ENCODE measurements around the gene BHLHE40. TPM values are rescaled to one million over a fixed set of nuclear protein-coding genes. Genes with fewer than 3 reads are reported as not detected.

The BHLHE40 gene
- total RNA-seq, 2 experiments from 2014 or later, result 258 to 273 TPM

DNA sequence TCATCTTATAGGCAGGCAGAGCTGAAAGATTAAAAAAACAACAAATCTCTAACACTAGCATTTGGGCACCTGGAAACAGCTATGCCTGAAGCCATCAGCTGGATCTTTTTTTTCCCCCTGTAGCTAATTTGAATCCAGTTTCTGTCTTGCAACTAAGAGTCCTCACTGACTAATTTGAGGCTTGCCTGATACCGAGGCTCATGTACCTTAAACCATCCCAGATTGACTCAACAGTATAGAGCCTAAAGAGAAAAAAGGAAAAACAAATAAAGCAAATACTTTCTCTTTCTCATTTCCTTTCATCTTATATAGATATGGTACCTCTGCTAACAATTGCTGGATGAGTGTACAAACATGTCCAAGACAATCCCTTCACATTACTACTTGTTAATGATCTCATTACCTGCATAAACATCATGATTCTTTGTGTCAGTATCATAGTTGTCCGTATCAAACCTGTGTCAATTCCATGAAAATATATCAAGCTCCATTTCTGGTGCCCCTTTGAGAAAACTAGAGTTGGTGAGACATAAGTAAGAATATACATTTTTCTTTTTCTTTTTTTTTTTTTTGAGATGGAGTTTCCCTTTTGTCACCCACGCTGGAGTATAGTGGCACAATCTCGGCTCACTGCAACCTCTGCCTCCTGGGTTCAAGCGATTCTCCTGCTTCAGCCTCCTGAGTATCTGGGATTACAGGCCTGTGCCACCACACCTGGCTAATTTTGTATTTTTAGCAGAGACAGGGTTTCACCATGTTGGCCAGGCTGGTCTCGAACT is 43.1 kb downstream of the BHLHE40 start:
- peaks cover 82% of the 10 kb centered on the region for H3K4me1 Mint-ChIP-seq
- CTCF ChIA-PET, result interaction anchor here (0.8 to 9.7 kb wide), 24 partner anchors 10 to 311 kb away, joined by 3 to 76 read pairs (median 4); partner anchors contain the start of gene BHLHE40
- no peaks in the 10 kb centered on the region for H3K36me3 Mint-ChIP-seq (ENCODE audit: low read depth)
- H3K27ac Mint-ChIP-seq, result peak overlapping the region; percentile 89
- peak; percentile 73 for ATAC-seq
- no peaks in the 10 kb centered on the region for H3K27me3 Mint-ChIP-seq
- H3K4me3 Mint-ChIP-seq, result no peak overlapping the region
- POLR2A ChIA-PET, result interaction anchor here (0.6 to 3.1 kb wide), 16 partner anchors 16 to 799 kb away, joined by 3 to 33 read pairs (median 4); partner anchors contain the start of gene BHLHE40
- DNase-seq, result peak; percentile 52
- intact Hi-C loops (cut with DNase I, micrococcal nuclease), result loop anchor here (1.0 to 5.0 kb wide), 13 partner anchors 16 to 217 kb away; partner anchors contain the start of gene BHLHE40 (in 1 of the 2)
- H3K9me3 Mint-ChIP-seq (ENCODE audit: low read depth), result no peaks in the 10 kb centered on the region

DNA sequence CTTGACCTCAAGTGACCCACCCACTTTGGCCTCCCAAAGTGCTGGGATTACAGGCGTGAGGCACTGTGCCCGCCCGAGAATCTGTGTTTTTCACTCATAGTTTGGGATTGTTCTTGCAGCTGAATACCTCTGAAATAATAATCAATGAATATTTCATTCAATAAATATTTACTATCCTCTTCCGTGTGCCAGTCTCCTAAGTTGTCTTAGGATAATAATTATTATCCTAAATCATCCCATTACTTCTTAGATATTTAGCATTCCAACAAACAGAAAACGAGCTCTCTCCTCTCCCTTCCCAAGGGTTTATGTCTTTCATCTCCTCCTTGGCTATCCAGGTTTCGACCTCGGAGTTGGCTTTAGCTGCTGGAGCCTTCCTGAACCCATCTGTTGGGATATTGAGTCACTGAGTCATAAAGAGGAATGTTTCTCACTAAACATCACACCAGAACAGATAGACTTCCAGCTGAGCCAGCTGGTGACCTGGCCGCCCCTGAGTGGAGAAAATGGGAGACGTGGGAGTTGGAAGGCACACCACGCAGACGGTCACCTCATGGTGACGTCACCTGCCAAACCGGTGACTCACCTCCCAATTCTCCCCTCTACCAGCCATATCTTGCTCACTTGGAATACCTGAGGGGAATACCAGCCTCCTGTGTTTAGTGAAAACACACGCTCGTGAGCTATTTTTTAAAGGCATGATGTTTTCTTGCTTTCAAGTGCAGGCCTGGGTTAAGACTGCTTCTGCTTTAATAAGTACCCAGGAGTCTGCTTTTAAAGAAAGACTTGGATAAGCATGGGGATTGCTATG is 43.9 kb downstream of the BHLHE40 start:
- POLR2A ChIA-PET, result interaction anchor here (0.8 to 3.1 kb wide), 9 partner anchors 36 to 213 kb away, joined by 3 to 33 read pairs (median 5); partner anchors contain the start of gene BHLHE40
- Mint-ChIP-seq H3K4me1 (peaks cover 85% of the 10 kb centered on the region), H3K4me3 (peak overlapping the region; percentile 32), H3K27ac (peak overlapping the region; percentile 83), H3K9me3 (ENCODE audit: low read depth) (no peaks in the 10 kb centered on the region), H3K27me3 (peaks cover 2% of the 10 kb centered on the region), H3K36me3 (ENCODE audit: low read depth) (no peaks in the 10 kb centered on the region)
- intact Hi-C loops (cut with DNase I, micrococcal nuclease), result loop anchor here (1.0 to 5.0 kb wide), 13 partner anchors 17 to 218 kb away; partner anchors contain the start of gene BHLHE40 (in 1 of the 2)
- CTCF ChIA-PET, result interaction anchor here (0.8 to 9.7 kb wide), 13 partner anchors 15 to 312 kb away, joined by 3 to 76 read pairs (median 6); no protein-coding TSS in a partner anchor
- DNase-seq (peak; percentile 62), ATAC-seq (no peak)

- ChIA-PET CTCF (interaction anchor here (0.8 to 9.7 kb wide), 9 partner anchors 15 to 312 kb away, joined by 3 to 76 read pairs (median 7); no protein-coding TSS in a partner anchor), POLR2A (interaction anchor here (0.8 to 2.8 kb wide), 4 partner anchors 40 to 214 kb away, joined by 3 to 16 read pairs (median 4); no protein-coding TSS in a partner anchor)
- Mint-ChIP-seq H3K27me3 (peaks cover 2% of the 10 kb centered on the region), H3K9me3 (ENCODE audit: low read depth) (no peaks in the 10 kb centered on the region), H3K4me1 (peaks cover 78% of the 10 kb centered on the region), H3K36me3 (ENCODE audit: low read depth) (no peaks in the 10 kb centered on the region), H3K4me3 (no peak overlapping the region), H3K27ac (no peak overlapping the region)
- DNase-seq (no peak), ATAC-seq (no peak)
- intact Hi-C loops (cut with DNase I, micrococcal nuclease), result loop anchor here in 1 of 2 experiments (2.0 to 5.0 kb wide), 3 partner anchors 137 to 193 kb away; no protein-coding TSS in a partner anchor
Observed at GRCh38 chr3:5023777-5024346, 44.6 kb downstream of the BHLHE40 start.

DNA sequence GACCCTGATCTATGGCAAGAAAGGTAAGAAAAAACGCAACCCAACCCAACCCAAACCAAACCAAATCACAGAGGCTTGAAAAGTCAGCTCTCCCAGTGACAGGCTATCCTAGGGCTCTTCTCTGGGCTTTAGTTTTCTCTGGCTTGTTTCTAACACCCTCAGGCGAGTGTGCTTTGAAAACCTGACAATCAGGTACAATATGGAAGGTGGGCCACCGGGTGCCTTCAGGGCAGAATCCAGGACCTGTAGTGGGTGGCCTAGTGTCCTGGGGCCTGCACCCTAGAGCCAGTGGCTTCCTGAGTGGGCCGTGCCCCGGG is 46.8 kb downstream of the BHLHE40 start:
- ChIA-PET CTCF (interaction anchor here (0.7 to 9.7 kb wide), 9 partner anchors 29 to 314 kb away, joined by 3 to 76 read pairs (median 3); no protein-coding TSS in a partner anchor), POLR2A (interaction anchor here (0.7 kb wide), 1 partner anchor 305 kb away, joined by 4 read pairs; no protein-coding TSS in a partner anchor)
- intact Hi-C loops (cut with DNase I, micrococcal nuclease), result loop anchor here (1.0 to 2.0 kb wide), 7 partner anchors 20 to 315 kb away; partner anchors contain the start of gene ARL8B (in 1 of the 2)
- no peaks in the 10 kb centered on the region for H3K36me3 Mint-ChIP-seq (ENCODE audit: low read depth)
- peak overlapping the region; percentile 61 for H3K27ac Mint-ChIP-seq
- H3K27me3 Mint-ChIP-seq, result peaks cover 6% of the 10 kb centered on the region
- DNase-seq, result no peak
- H3K9me3 Mint-ChIP-seq (ENCODE audit: low read depth), result no peaks in the 10 kb centered on the region
- peaks cover 64% of the 10 kb centered on the region for H3K4me1 Mint-ChIP-seq
- H3K4me3 Mint-ChIP-seq, result no peak overlapping the region
- ATAC-seq, result no peak

DNA sequence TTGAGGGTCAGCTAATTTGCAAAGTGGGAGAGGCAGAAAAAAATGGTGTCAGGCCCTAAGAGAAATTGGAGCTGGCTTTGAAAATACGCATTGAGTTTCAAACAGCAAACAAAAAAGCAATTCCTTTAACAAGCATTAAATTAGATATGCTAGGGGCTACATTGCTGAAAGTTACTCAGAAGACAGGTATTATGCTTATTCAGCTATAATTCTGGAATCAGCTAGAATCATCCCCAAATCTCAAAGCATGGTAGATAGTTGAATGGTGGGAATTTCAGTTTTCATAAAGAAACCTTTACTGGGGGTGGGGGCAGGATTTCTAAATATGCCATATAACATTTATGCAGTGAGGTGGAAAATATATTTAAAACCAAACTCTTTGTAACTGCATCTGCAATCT is 50.5 kb downstream of the BHLHE40 start:
- Mint-ChIP-seq H3K36me3 (ENCODE audit: low read depth) (no peaks in the 10 kb centered on the region), H3K4me3 (no peak overlapping the region), H3K27me3 (peaks cover 8% of the 10 kb centered on the region), H3K9me3 (ENCODE audit: low read depth) (no peaks in the 10 kb centered on the region), H3K27ac (peak overlapping the region; percentile 11), H3K4me1 (peaks cover 29% of the 10 kb centered on the region)
- POLR2A ChIA-PET, result no interaction called here
- CTCF ChIA-PET, result interaction anchor here (1.1 to 9.7 kb wide), 4 partner anchors 8 to 319 kb away, joined by 3 to 76 read pairs (median 4); no protein-coding TSS in a partner anchor
- no peak for DNase-seq
- intact Hi-C loops (cut with DNase I, micrococcal nuclease), result no loop called here
- ATAC-seq, result no peak

- Mint-ChIP-seq H3K9me3 (ENCODE audit: low read depth) (no peaks in the 10 kb centered on the region), H3K4me1 (peaks cover 29% of the 10 kb centered on the region), H3K27ac (no peak overlapping the region), H3K27me3 (peaks cover 8% of the 10 kb centered on the region), H3K36me3 (ENCODE audit: low read depth) (no peaks in the 10 kb centered on the region), H3K4me3 (no peak overlapping the region)
- POLR2A ChIA-PET, result no interaction called here
- DNase-seq (no peak), ATAC-seq (no peak)
- intact Hi-C loops (cut with DNase I, micrococcal nuclease), result no loop called here
- CTCF ChIA-PET, result interaction anchor here (1.7 to 9.7 kb wide), 3 partner anchors 8 to 46 kb away, joined by 4 to 76 read pairs (median 5); no protein-coding TSS in a partner anchor
Observed at GRCh38 chr3:5030152-5030551, 50.9 kb downstream of the BHLHE40 start.

DNA sequence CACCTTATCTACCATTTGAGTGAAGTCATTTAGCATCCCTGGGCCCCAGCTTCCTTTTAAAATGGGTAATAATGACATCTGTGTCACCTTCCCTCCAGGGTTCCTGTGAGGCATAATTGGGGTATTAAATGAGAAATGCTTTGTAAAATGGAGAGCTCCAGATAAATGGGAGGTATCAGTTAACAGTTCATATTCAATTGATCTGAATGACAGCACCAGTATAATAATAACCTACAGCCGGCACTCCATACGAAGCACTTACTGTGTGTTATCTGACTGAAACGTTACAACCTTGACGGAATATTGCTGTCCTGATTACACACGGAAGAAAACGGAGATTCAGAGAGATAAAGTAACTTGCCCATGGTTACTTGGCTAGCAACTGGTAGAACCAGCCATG is 53.6 kb downstream of the BHLHE40 start:
- ChIA-PET POLR2A (interaction anchor here (0.6 kb wide), 1 partner anchor 9 kb away, joined by 3 read pairs; no protein-coding TSS in a partner anchor), CTCF (no interaction called here)
- DNase-seq, result no peak
- Mint-ChIP-seq H3K27ac (no peak overlapping the region), H3K4me3 (no peak overlapping the region), H3K9me3 (ENCODE audit: low read depth) (no peaks in the 10 kb centered on the region), H3K4me1 (peaks cover 16% of the 10 kb centered on the region), H3K27me3 (peaks cover 7% of the 10 kb centered on the region), H3K36me3 (ENCODE audit: low read depth) (no peaks in the 10 kb centered on the region)
- intact Hi-C loops (cut with DNase I, micrococcal nuclease), result no loop called here
- ATAC-seq, result no peak

Other genes starting within 250 kb of the BHLHE40 start
- 10 to 100 TPM; 44.7 to 45.1 TPM for gene ARL8B, start 142.9 kb downstream of the BHLHE40 start, total RNA-seq
- gene EDEM1, start 208.3 kb downstream of the BHLHE40 start, total RNA-seq, result 100 to 1,000 TPM; 105 to 175 TPM

All from activated CD4-positive, alpha-beta T cell treated with anti-CD3 and anti-CD28 coated beads for 36 hours (primary cell).